Ovary (tissue), 3 donors: ENCODE results near the gene CCDC171.

Experiments used
- CTCF ChIP-seq, 3 donors: fragments of 450-650 bp in 2 of 3; fragments of 200-600 bp in 1 of 3; IDR thresholded peaks; one replicate each; pipeline versions ENCODE4 v1.5.1 to v1.8.0; 2016 to 2022; ENCODE audit warnings: antibody characterized with exemption in 3 of 3, mild to moderate bottlenecking in 1 of 3
- EP300 ChIP-seq: sonication (generic); formaldehyde crosslinking; IDR thresholded peaks from one replicate; pipeline ENCODE4 v1.6.1; 2017; ENCODE audit warnings: antibody characterized with exemption
- POLR2A ChIP-seq: fragments of 450-650 bp; IDR thresholded peaks from one replicate; pipeline ENCODE4 v1.6.1; 2017; ENCODE audit warnings: antibody characterized with exemption, mild to moderate bottlenecking, moderate library complexity
- donor health status: DM: no; HTN: no; CAD: no.

- TF ChIP-seq POLR2A, result no peak
- TF ChIP-seq CTCF (IDR thresholded peaks at IDR 0.05), result no peak
- TF ChIP-seq EP300, result no peak
Observed at GRCh38 chr9:15576350-15577050, 23.7 kb downstream of the CCDC171 start.
